ENCODE data around the gene THEMIS2.

DNA sequence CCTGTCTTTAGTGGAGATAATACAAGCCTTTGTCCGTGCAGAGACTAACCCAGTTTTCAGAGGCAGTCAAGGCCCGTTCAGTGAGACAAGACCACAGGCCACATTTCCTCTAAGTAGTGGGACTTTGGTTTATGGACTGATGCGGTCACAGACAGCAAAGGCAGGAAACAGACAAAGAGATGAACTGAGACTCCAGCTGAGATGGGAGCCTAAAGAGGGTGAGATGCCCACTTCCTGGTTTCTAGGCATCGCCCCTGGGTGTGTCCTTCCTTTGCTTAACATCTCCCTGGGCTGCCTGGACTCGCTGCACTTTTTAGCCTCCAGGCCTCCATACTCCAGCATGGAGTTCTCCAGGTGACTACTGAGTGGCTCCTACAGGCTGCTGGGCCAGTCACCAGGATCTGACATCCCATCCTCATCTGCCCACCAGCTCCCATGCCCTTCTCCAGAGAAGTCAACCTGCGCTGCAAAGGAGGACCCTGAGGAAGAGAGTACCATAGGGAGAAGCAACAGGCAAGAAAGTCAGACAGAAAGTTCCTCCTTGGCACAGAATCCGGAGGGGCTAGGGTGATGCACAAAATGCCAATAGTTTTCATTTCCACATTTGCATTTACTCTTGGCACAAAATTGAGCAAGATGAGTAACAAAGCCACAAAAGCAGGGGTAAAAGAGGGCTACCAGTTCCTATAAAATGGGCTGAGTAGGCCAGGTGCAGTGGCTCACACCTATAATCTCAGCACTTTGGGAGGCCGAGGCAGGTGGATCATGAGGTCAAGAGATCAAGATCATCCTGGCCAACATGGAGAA lies 15.1 kb downstream of the THEMIS2 start:
- TF ChIP-seq, protein P1, sequence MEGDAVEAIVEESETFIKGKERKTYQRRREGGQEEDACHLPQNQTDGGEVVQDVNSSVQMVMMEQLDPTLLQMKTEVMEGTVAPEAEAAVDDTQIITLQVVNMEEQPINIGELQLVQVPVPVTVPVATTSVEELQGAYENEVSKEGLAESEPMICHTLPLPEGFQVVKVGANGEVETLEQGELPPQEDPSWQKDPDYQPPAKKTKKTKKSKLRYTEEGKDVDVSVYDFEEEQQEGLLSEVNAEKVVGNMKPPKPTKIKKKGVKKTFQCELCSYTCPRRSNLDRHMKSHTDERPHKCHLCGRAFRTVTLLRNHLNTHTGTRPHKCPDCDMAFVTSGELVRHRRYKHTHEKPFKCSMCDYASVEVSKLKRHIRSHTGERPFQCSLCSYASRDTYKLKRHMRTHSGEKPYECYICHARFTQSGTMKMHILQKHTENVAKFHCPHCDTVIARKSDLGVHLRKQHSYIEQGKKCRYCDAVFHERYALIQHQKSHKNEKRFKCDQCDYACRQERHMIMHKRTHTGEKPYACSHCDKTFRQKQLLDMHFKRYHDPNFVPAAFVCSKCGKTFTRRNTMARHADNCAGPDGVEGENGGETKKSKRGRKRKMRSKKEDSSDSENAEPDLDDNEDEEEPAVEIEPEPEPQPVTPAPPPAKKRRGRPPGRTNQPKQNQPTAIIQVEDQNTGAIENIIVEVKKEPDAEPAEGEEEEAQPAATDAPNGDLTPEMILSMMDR (IDR thresholded peaks at IDR 0.05), result no peak
- TF ChIP-seq POLR2A (IDR thresholded peaks at IDR 0.05), result no peak

Data from right lobe of liver (tissue), 4 donors.